HCT116 (cell line): ENCODE measurements around the gene ELANE. TPM values are rescaled to one million over a fixed set of nuclear protein-coding genes. Genes with fewer than 3 reads are reported as not detected.

Experiments
- ELF1 ChIP-seq: IDR thresholded peaks from 2 replicates; pipeline ENCODE4 v1.6.1; 2012; ENCODE audit warnings: low read depth, borderline replicate concordance
- EZH2 ChIP-seq: fragments of 200-600 bp; sonication (generic); IDR thresholded peaks from 2 replicates; pipeline ENCODE4 v1.6.1; 2017; ENCODE audit warnings: antibody characterized with exemption, mixed run types
- EZH2phosphoT487 ChIP-seq: fragments of 200-600 bp; IDR thresholded peaks from 2 replicates; pipeline ENCODE4 v1.6.1; 2018; ENCODE audit warnings: antibody characterized with exemption, borderline replicate concordance
- MAX ChIP-seq: IDR thresholded peaks from 2 replicates; pipeline ENCODE4 v1.6.1; 2012
- POLR2A ChIP-seq: IDR thresholded peaks from 2 replicates; pipeline ENCODE4 v1.7.0; 2011; ENCODE audit warnings: borderline replicate concordance; ENCODE audit not compliant: insufficient read depth, insufficient read length; ENCODE audit errors: extremely low read depth
- POLR2AphosphoS5 ChIP-seq: IDR thresholded peaks from 2 replicates; pipeline ENCODE4 v1.6.1; 2011; ENCODE audit warnings: mild to moderate bottlenecking, low read depth, low read length, moderate library complexity
- RAD21 ChIP-seq: IDR thresholded peaks from 2 replicates; pipeline ENCODE4 v1.6.1; 2012; ENCODE audit warnings: low read depth, mild to moderate bottlenecking
- SP1 ChIP-seq: IDR thresholded peaks from 2 replicates; pipeline ENCODE4 v1.6.1; 2012; ENCODE audit warnings: low read depth
- ZFX ChIP-seq: fragments of 450-650 bp; IDR thresholded peaks from 2 replicates; pipeline ENCODE4 v1.6.1; 2017
- total RNA-seq: library from RNA; stranded (reverse); gene quantifications from one replicate; pipeline ENCODE4 v1.2.1, GENCODE V29; 2021; ENCODE audit not compliant: unreplicated experiment
- TF ChIP-seq, protein P1 (sequence below): IDR thresholded peaks from 2 replicates; pipeline ENCODE4 v1.6.1; 2012; ENCODE audit warnings: low read depth
- TF ChIP-seq, protein P2 (sequence below): IDR thresholded peaks from 2 replicates; pipeline ENCODE4 v1.6.1; 2012
- TF ChIP-seq, protein P3 (sequence below), 3 experiments: fragments of 200-600 bp in 1 of 3; sonication (generic) in 1 of 3; IDR thresholded peaks in 2 of 3; conservative IDR thresholded peaks in 1 of 3; 2 replicates each; pipeline ENCODE4 v1.5.1; 2012 to 2017; ENCODE audit warnings: low read depth in 2 of 3, low read length in 2 of 3, antibody characterized with exemption in 1 of 3, borderline replicate concordance in 1 of 3, control low read depth in 1 of 3, mild to moderate bottlenecking in 1 of 3, mixed read lengths in 1 of 3, mixed run types in 1 of 3, moderate library complexity in 1 of 3; ENCODE audit not compliant: insufficient read depth in 1 of 3

Gene ELANE
- total RNA-seq, 1 experiment from 2014 or later = not detected

DNA sequence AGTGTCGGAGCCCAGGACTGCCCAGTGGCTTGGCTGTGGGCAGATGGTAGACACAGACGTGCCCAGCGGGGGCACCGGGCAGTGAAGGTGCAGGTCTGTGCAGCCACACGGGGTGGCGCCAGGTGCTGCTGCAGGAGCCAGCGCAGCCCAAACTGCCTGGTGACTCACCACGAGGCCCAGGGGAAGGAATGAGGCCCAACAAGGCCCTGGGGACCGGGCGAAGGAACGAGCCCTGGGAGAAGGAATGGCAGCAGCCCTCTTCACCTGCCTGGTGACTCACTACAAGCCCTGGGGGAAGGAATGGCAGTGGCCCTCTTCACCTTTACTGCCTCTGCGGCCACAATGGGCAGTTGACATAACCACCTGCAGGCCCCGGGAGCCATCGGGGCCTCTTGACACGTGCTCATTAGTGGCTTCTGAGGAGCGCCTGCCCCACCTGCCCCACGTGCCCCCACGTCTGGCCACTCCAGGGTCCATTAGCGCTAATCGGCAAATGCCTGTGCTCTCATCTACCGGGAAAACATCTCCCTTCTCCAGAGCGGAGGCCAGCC, 31.6 kb downstream of the ELANE start (continued):
- TF ChIP-seq, protein P1, sequence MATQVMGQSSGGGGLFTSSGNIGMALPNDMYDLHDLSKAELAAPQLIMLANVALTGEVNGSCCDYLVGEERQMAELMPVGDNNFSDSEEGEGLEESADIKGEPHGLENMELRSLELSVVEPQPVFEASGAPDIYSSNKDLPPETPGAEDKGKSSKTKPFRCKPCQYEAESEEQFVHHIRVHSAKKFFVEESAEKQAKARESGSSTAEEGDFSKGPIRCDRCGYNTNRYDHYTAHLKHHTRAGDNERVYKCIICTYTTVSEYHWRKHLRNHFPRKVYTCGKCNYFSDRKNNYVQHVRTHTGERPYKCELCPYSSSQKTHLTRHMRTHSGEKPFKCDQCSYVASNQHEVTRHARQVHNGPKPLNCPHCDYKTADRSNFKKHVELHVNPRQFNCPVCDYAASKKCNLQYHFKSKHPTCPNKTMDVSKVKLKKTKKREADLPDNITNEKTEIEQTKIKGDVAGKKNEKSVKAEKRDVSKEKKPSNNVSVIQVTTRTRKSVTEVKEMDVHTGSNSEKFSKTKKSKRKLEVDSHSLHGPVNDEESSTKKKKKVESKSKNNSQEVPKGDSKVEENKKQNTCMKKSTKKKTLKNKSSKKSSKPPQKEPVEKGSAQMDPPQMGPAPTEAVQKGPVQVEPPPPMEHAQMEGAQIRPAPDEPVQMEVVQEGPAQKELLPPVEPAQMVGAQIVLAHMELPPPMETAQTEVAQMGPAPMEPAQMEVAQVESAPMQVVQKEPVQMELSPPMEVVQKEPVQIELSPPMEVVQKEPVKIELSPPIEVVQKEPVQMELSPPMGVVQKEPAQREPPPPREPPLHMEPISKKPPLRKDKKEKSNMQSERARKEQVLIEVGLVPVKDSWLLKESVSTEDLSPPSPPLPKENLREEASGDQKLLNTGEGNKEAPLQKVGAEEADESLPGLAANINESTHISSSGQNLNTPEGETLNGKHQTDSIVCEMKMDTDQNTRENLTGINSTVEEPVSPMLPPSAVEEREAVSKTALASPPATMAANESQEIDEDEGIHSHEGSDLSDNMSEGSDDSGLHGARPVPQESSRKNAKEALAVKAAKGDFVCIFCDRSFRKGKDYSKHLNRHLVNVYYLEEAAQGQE = no peak
- peak; percentile 96 for TF ChIP-seq RAD21
- no peak for TF ChIP-seq POLR2A
- TF ChIP-seq SP1 = peak; percentile 85
- no peak for TF ChIP-seq EZH2phosphoT487
- TF ChIP-seq EZH2 = no peak
- peak; percentile 96 for TF ChIP-seq MAX
- TF ChIP-seq, protein P2, sequence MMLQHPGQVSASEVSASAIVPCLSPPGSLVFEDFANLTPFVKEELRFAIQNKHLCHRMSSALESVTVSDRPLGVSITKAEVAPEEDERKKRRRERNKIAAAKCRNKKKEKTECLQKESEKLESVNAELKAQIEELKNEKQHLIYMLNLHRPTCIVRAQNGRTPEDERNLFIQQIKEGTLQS = no peak
- TF ChIP-seq ELF1 = no peak
- TF ChIP-seq, protein P3, sequence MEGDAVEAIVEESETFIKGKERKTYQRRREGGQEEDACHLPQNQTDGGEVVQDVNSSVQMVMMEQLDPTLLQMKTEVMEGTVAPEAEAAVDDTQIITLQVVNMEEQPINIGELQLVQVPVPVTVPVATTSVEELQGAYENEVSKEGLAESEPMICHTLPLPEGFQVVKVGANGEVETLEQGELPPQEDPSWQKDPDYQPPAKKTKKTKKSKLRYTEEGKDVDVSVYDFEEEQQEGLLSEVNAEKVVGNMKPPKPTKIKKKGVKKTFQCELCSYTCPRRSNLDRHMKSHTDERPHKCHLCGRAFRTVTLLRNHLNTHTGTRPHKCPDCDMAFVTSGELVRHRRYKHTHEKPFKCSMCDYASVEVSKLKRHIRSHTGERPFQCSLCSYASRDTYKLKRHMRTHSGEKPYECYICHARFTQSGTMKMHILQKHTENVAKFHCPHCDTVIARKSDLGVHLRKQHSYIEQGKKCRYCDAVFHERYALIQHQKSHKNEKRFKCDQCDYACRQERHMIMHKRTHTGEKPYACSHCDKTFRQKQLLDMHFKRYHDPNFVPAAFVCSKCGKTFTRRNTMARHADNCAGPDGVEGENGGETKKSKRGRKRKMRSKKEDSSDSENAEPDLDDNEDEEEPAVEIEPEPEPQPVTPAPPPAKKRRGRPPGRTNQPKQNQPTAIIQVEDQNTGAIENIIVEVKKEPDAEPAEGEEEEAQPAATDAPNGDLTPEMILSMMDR (IDR thresholded peaks at IDR 0.05 in 2 of 3, conservative IDR thresholded peaks at IDR 0.05 in 1 of 3; ENCODE audit: borderline replicate concordance in 1 of 3, insufficient read depth in 1 of 3, low read depth in 2 of 3, low read length in 2 of 3) = peak; percentile 72 to 90 (median 80)
- TF ChIP-seq POLR2AphosphoS5 = peak; percentile 67
- peak; percentile 70; the same call in 1 of the 2 replicates for TF ChIP-seq ZFX
